ENCODE data around the gene RARB.

DNA sequence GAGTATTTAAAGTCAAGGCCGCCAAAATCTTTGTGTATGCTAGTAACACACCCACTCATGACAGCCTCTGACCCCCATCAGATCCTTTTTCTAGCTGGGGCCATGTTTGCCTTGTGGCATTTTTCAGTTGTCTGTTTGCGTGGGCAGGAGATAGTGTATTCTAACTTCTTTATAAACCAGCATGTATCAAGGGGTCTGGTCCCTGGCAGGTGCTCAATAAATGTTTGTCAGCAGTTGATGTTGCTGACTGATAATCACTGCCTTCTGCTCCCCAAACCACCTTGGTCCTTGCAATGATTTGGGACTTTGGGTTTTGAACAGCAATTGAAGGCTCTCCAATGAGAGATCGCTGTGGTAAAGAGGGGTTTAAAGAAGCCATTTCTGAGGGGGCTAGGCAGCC lies 19.2 kb downstream of the RARB start:
- TF ChIP-seq, protein P1, sequence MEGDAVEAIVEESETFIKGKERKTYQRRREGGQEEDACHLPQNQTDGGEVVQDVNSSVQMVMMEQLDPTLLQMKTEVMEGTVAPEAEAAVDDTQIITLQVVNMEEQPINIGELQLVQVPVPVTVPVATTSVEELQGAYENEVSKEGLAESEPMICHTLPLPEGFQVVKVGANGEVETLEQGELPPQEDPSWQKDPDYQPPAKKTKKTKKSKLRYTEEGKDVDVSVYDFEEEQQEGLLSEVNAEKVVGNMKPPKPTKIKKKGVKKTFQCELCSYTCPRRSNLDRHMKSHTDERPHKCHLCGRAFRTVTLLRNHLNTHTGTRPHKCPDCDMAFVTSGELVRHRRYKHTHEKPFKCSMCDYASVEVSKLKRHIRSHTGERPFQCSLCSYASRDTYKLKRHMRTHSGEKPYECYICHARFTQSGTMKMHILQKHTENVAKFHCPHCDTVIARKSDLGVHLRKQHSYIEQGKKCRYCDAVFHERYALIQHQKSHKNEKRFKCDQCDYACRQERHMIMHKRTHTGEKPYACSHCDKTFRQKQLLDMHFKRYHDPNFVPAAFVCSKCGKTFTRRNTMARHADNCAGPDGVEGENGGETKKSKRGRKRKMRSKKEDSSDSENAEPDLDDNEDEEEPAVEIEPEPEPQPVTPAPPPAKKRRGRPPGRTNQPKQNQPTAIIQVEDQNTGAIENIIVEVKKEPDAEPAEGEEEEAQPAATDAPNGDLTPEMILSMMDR (conservative IDR thresholded peaks at IDR 0.05; ENCODE audit: low read depth, low read length), result no peak
- TF ChIP-seq EZH2phosphoT487 (IDR thresholded peaks at IDR 0.05; ENCODE audit: borderline replicate concordance, low read length), result no peak

All from PC-3 (cell line).